ENCODE data around the gene RAPGEF4. TPM values are rescaled to one million over a fixed set of nuclear protein-coding genes. Genes with fewer than 3 reads are reported as not detected.
A peak's percentile ranks its signal among the peaks of the same experiment; 100 is the strongest.

The RAPGEF4 gene
- total RNA-seq, 1 experiment from 2014 or later: 0.59 TPM

GRCh38 chr2:173048897-173049661 lies 313.4 kb downstream of the RAPGEF4 start:
- POLR2A ChIA-PET: interaction anchor here (0.8 to 0.9 kb wide), 2 partner anchors 14 to 23 kb away, joined by 3 to 4 read pairs; no protein-coding TSS in a partner anchor
- Histone ChIP-seq H3K4me3 (replicated peaks in 1 of 2; ENCODE audit: low read depth in 1 of 2, low read length in 2 of 2) (peak overlapping the region; percentile 19 to 35), H3K9me2 (ENCODE audit: insufficient read depth) (no peaks in the 10 kb centered on the region), H3K27me3 (ENCODE audit: insufficient read depth, low read length) (peaks cover 6% of the 10 kb centered on the region; the same call in 1 of the 2 replicates), H2AFZ (ENCODE audit: low read depth, low read length, poor library complexity, severe bottlenecking) (peak overlapping the region; percentile 86), H3K79me2 (ENCODE audit: insufficient read depth, low read length) (no peaks in the 10 kb centered on the region), H3K27ac (ENCODE audit: low read depth, low read length) (peak overlapping the region; percentile 82), H3K9ac (ENCODE audit: low read length) (peak overlapping the region; percentile 38), H3K4me1 (ENCODE audit: control insufficient read depth in 1 of 2, insufficient read depth in 2 of 2, low read length in 2 of 2) (peaks cover 20 to 43% of the 10 kb centered on the region in 2 experiments), H4K20me1 (ENCODE audit: insufficient read depth) (no peaks in the 10 kb centered on the region), H3K4me2 (ENCODE audit: low read length) (peak overlapping the region; percentile 60), H3K36me3 (ENCODE audit: control insufficient read depth in 1 of 2, insufficient read depth in 2 of 2, low read length in 2 of 2) (no peaks in the 10 kb centered on the region), H3K9me3 (ENCODE audit: control insufficient read depth in 1 of 2, insufficient read depth in 1 of 2, low read depth in 1 of 2, low read length in 2 of 2) (no peaks in the 10 kb centered on the region)
- intact Hi-C loops (cut with micrococcal nuclease): no loop called here
- TF ChIP-seq SIN3A (IDR thresholded peaks at IDR 0.05; ENCODE audit: low read depth) (no peak), TCF7L2 (IDR thresholded peaks at IDR 0.05; ENCODE audit: borderline replicate concordance, extremely low read depth, insufficient read depth, insufficient read length) (peak; percentile 86), JUND (IDR thresholded peaks at IDR 0.05) (peak; percentile 96), POLR2AphosphoS5 (IDR thresholded peaks at IDR 0.05; ENCODE audit: low read depth, low read length) (peak; percentile 53; the same call in 1 of the 2 replicates), MAX (IDR thresholded peaks at IDR 0.05) (no peak), CBX3 (IDR thresholded peaks at IDR 0.05; ENCODE audit: low read depth) (no peak; the same call in none of the 2 replicates), FOSL1 (IDR thresholded peaks at IDR 0.05; ENCODE audit: low read depth) (peak; percentile 97), YY1 (IDR thresholded peaks at IDR 0.05; ENCODE audit: extremely low read depth, insufficient replicate concordance, low read depth, low read length) (no peak), EGR1 (IDR thresholded peaks at IDR 0.05; ENCODE audit: low read depth) (peak; percentile 42; the same call in 1 of the 2 replicates), CTCF (IDR thresholded peaks at IDR 0.05 in 2 of 3, conservative IDR thresholded peaks at IDR 0.05 in 1 of 3; ENCODE audit: borderline replicate concordance in 1 of 3, insufficient read depth in 1 of 3, low read depth in 2 of 3, low read length in 2 of 3) (0 out of 6 replicates have a peak, but pooled peaks of 1 of the 3 experiments have one; percentile 2), RAD21 (IDR thresholded peaks at IDR 0.05; ENCODE audit: low read depth) (peak; percentile 22), POLR2A (IDR thresholded peaks at IDR 0.05; ENCODE audit: borderline replicate concordance, extremely low read depth, insufficient read depth, insufficient read length) (no peak), ATF3 (IDR thresholded peaks at IDR 0.05) (peak; percentile 74), SP1 (IDR thresholded peaks at IDR 0.05; ENCODE audit: low read depth) (peak; percentile 76), ZBTB33 (IDR thresholded peaks at IDR 0.05; ENCODE audit: extremely low read depth, insufficient replicate concordance, low read length) (peak; percentile 17), CEBPB (IDR thresholded peaks at IDR 0.05; ENCODE audit: low read depth) (peak; percentile 99)
- RAD21 ChIA-PET (ENCODE audit: low non-redundant PET in 1 of 2, low total read pairs in 2 of 2, uncharacterized antibody in 2 of 2, unreplicated experiment in 2 of 2): interaction anchor here in 1 of 2 experiments (0.6 kb wide), 1 partner anchor 100 kb away, joined by 3 read pairs; no protein-coding TSS in a partner anchor
- CTCF ChIA-PET: interaction anchor here (1.0 kb wide), 1 partner anchor 22 kb away, joined by 6 read pairs; no protein-coding TSS in a partner anchor
- ATAC-seq (peak; percentile 94), DNase-seq (ENCODE audit: low read depth, low spot score) (peak; percentile 97)
- no TSS peak for BruUV-seq (replicated peaks)
